ENCODE data around the gene IL31RA. TPM values are rescaled to one million over a fixed set of nuclear protein-coding genes. Genes with fewer than 3 reads are reported as not detected.

Gene IL31RA
- total RNA-seq, 1 donor from 2014 or later: 0.17 TPM

- DNase-seq (ENCODE audit: low spot score, unreplicated experiment): peak; percentile 11
- H3K27ac Mint-ChIP-seq: no peak overlapping the region
These were observed 29.2 kb upstream of the IL31RA start for GRCh38 chr5:55821731-55822512.

GRCh38 chr5:55823151-55823796 is 27.9 kb upstream of the IL31RA start:
- H3K4me3 Mint-ChIP-seq (ENCODE audit: low read depth): no peak overlapping the region
- no peak for DNase-seq (ENCODE audit: low spot score, unreplicated experiment)
- no peaks in the 10 kb centered on the region for H3K9me3 Mint-ChIP-seq (ENCODE audit: low read depth)
- TF ChIP-seq CTCF (IDR thresholded peaks at IDR 0.05; ENCODE audit: unreplicated experiment): no peak
- no peaks in the 10 kb centered on the region for H3K4me1 Mint-ChIP-seq (ENCODE audit: low read depth)
- H3K27me3 Mint-ChIP-seq: peaks cover 33% of the 10 kb centered on the region
- no peak overlapping the region for H3K27ac Mint-ChIP-seq
- H3K36me3 Mint-ChIP-seq (ENCODE audit: insufficient read depth): no peaks in the 10 kb centered on the region

More at GRCh38 chr5:55821731-55822512, 29.2 kb upstream of the IL31RA start:
- Mint-ChIP-seq H3K27me3 (peaks cover 33% of the 10 kb centered on the region), H3K4me1 (ENCODE audit: low read depth) (no peaks in the 10 kb centered on the region), H3K4me3 (ENCODE audit: low read depth) (peak overlapping the region; percentile 69), H3K9me3 (ENCODE audit: low read depth) (no peaks in the 10 kb centered on the region), H3K36me3 (ENCODE audit: insufficient read depth) (no peaks in the 10 kb centered on the region)
- no peak for TF ChIP-seq CTCF (IDR thresholded peaks at IDR 0.05; ENCODE audit: unreplicated experiment)

GRCh38 chr5:55829956-55830355 is 21.2 kb upstream of the IL31RA start:
- Mint-ChIP-seq H3K27me3 (no peaks in the 10 kb centered on the region), H3K4me1 (ENCODE audit: low read depth) (no peaks in the 10 kb centered on the region), H3K9me3 (ENCODE audit: low read depth) (peaks cover 6% of the 10 kb centered on the region), H3K4me3 (ENCODE audit: low read depth) (no peak overlapping the region), H3K27ac (no peak overlapping the region), H3K36me3 (ENCODE audit: insufficient read depth) (no peaks in the 10 kb centered on the region)
- TF ChIP-seq CTCF (IDR thresholded peaks at IDR 0.05; ENCODE audit: unreplicated experiment): no peak
- DNase-seq (ENCODE audit: low spot score, unreplicated experiment): no peak

GRCh38 chr5:55832446-55832845 is 18.7 kb upstream of the IL31RA start:
- Mint-ChIP-seq H3K9me3 (ENCODE audit: low read depth) (peaks cover 6% of the 10 kb centered on the region), H3K27me3 (no peaks in the 10 kb centered on the region), H3K4me3 (ENCODE audit: low read depth) (no peak overlapping the region), H3K36me3 (ENCODE audit: insufficient read depth) (no peaks in the 10 kb centered on the region), H3K4me1 (ENCODE audit: low read depth) (no peaks in the 10 kb centered on the region), H3K27ac (no peak overlapping the region)
- no peak for TF ChIP-seq CTCF (IDR thresholded peaks at IDR 0.05; ENCODE audit: unreplicated experiment)
- no peak for DNase-seq (ENCODE audit: low spot score, unreplicated experiment)

- Mint-ChIP-seq H3K27me3 (peaks cover 11% of the 10 kb centered on the region), H3K4me1 (ENCODE audit: low read depth) (no peaks in the 10 kb centered on the region), H3K9me3 (ENCODE audit: low read depth) (peaks cover 6% of the 10 kb centered on the region), H3K4me3 (ENCODE audit: low read depth) (no peak overlapping the region), H3K36me3 (ENCODE audit: insufficient read depth) (no peaks in the 10 kb centered on the region), H3K27ac (no peak overlapping the region)
- DNase-seq (ENCODE audit: low spot score, unreplicated experiment): no peak
- no peak for TF ChIP-seq CTCF (IDR thresholded peaks at IDR 0.05; ENCODE audit: unreplicated experiment)
These were observed 15.0 kb upstream of the IL31RA start for GRCh38 chr5:55836191-55836590.
